NB4 (cell line): ENCODE data around the gene BCL2L12.
A peak's percentile ranks its signal among the peaks of the same experiment; 100 is the strongest.
"Not testable (repeated sequence)": the region's sequence is repeated elsewhere in the genome, so short reads cannot be mapped to it uniquely, and the experiment has no call there.

Experiments used
- DNase-seq: peaks from one replicate; pipeline ENCODE4 v3.0.0; 2010; ENCODE audit warnings: low read depth
- H3K4me3 ChIP-seq: one replicate; pipeline ENCODE4 v1.5.1; 2011; ENCODE audit warnings: mild to moderate bottlenecking, low read depth, low read length, moderate library complexity
- CTCF ChIP-seq: IDR thresholded peaks from one replicate; pipeline ENCODE4 v1.5.1; 2012; ENCODE audit warnings: low read depth, low read length
- MAX ChIP-seq: IDR thresholded peaks from 2 replicates; pipeline ENCODE4 v1.6.1; 2011; ENCODE audit warnings: low read depth, low read length
- MYC ChIP-seq: IDR thresholded peaks from 2 replicates; pipeline ENCODE4 v1.6.1; 2011; ENCODE audit warnings: low read depth, low read length
- POLR2A ChIP-seq: IDR thresholded peaks from 2 replicates; pipeline ENCODE4 v1.6.1; 2011; ENCODE audit warnings: mild to moderate bottlenecking; ENCODE audit not compliant: insufficient read length; ENCODE audit errors: extremely low read depth

Gene BCL2L12

DNA sequence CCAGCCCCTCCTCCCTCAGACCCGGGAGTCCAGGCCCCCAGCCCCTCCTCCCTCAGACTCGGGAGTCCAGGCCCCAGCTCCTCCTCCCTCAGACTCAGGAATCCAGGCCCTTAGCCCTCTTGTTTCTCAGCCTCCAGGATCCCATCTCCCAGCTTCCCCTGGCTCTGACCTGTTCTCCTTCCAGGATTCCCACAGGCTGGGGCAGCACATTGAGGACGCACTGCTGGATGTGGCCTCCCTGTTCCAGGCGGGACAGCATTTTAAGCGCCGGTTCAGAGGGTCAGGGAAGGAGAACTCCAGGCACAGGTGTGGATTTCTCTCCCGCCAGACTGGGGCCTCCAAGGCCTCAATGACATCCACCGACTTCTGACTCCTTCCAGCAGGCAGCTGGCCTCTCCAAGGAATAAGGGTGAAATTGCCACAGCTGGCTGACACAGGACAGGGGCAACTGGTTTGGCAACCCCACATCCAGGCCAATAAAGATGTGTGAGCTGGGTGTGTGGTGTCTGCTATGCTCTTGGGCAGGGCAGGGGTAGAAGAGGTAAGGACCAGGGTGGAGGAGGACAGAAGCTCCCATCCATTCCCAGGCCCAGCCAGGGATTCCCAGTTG, 47.6 kb downstream of the BCL2L12 start:
- H3K4me3 ChIP-seq, result no peak overlapping the region
- no peak for DNase-seq
- no peak for TF ChIP-seq CTCF
- TF ChIP-seq MYC, result no peak
- TF ChIP-seq MAX, result no peak
- TF ChIP-seq POLR2A, result no peak

GRCh38 chr19:49716154-49716553, 50.4 kb downstream of the BCL2L12 start:
- H3K4me3 ChIP-seq, result no peak overlapping the region
- DNase-seq, result peak; percentile 52
- no peak for TF ChIP-seq MYC
- TF ChIP-seq CTCF, result no peak
- TF ChIP-seq MAX, result 0 out of 2 replicates have a peak, but pooled peaks have one; percentile 42
- no peak for TF ChIP-seq POLR2A

GRCh38 chr19:49718511-49718910, 52.8 kb downstream of the BCL2L12 start:
- DNase-seq, result no peak
- no peak for TF ChIP-seq MAX
- TF ChIP-seq MYC, result no peak
- TF ChIP-seq CTCF, result no peak
- TF ChIP-seq POLR2A, result no peak
- H3K4me3 ChIP-seq, result no peak overlapping the region

DNA sequence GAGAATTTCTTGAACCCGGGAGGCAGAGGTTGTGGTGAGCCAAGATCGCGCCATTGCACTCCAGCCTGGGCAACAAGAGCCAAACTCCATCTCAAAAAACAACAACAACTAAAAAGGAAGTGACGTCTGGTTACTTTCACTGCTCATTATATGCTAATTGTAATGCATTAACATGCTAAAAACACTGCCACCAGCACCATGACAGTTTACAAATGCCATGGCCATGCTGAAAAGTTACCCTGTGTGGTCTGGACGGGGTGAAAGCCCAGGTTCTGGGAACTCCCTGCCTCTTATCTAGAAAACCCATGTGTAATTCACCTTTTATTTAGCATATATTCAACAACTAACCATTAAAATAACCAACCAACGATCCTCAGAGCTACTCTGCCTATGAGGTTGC, 53.3 kb downstream of the BCL2L12 start:
- H3K4me3 ChIP-seq, result no peak overlapping the region
- TF ChIP-seq MAX (no peak), CTCF (no peak), POLR2A (no peak), MYC (no peak)
- no peak for DNase-seq

GRCh38 chr19:49719420-49719819, 53.7 kb downstream of the BCL2L12 start:
- DNase-seq, H3K4me3 ChIP-seq: not testable (repeated sequence)
